NCI-H2081 treated with DMSO at 0.1 percent for 48 hours (cell line): ENCODE measurements around the gene UGGT1.

ENCODE experiments used
- DNase-seq: peaks from one replicate; lab custom pipeline; 2025; lab: John Stamatoyannopoulos, UW

Gene UGGT1

DNA sequence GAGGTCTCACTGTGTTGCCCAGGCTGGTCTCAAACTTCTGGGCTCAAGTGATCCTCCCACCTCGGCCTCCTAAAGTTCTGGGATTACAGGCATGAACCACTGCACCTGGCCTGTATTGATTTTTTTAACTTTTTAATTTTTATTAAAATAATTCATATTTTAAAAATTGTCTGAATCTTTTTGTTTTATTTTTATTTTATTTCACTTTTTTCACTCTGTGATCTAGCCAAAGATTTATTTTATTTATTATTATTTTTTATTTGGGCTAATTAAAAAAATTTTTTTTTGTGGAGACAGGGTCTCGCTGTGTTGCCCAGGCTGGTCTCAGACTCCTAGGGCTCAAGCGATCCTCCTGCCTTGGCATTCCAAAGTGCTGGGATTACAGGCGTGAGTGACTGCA lies 14.1 kb downstream of the UGGT1 start:
- no peak for DNase-seq

DNA sequence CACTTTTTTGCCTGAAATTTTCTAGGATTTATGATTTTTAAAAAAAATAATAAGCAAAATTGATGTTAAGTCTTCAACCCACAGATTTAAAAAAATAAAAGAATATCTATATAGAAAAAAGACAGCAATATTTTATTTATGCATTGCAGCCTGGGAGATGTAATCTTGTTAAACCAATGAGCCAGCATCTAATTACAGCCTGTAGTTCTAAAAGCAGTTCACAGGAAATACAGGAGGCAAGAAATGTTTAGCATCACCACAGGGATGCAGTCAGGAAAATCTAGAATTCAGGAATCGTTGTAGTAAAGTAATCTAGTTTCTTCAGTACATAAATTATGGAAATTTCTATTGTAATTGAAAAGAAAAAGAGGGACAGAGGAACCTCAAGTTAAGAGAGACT lies 17.2 kb downstream of the UGGT1 start:
- DNase-seq, result peak; percentile 12

DNA sequence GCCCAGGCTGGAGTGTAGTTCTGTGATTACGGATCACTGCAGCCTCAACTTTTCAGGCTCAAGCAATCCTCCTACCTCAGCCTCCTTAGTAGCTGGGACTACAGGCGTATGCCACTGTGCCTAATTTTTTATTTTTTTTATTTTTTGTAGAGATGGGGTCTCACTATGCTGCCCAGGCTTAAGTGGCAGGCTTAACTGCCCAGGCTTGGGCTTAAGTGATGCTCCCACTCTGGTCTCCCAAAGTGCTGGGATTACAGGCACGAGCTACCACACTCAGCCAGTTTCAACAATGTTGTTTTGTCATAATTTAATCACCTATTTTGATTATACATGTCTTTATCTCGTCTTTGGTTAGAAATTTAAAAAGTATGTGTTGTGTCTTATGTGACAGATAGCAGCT lies 18.2 kb downstream of the UGGT1 start:
- no peak for DNase-seq

DNA sequence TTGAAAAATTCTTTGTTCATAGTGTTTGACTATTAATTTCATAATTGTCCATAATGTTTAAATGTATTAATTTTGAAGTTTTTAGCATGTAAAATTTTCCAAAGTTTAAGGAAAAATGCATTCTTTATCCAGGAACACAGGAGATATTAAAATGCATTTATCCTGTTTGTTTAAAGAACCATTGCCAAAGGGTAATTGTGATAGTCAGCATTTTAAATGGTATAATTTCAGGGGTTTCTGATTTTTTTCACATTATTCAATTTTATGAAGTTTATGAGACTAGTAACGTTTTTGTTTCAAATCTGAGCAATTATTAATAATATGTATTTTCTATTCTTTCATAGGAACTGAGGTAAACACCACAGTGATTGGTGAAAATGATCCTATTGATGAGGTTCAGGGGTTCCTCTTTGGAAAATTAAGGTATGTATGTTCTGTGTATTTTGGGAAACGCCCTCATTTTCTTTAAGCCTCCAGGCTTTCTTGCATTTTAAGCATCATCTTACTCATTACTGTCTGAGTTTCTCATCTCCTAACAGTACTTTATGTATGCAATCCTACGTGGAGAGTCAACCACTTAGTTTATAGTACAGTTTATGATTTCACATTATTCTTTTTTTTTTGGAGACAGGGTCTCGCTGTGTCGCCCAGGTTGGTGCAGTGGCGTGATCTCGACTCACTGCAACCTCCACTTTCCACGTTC lies 25.1 kb downstream of the UGGT1 start:
- DNase-seq, result no peak

GRCh38 chr2:128134573-128134972 lies 43.6 kb downstream of the UGGT1 start:
- DNase-seq, result no peak

GRCh38 chr2:128137094-128137616 lies 46.2 kb downstream of the UGGT1 start:
- DNase-seq, result no peak

DNA sequence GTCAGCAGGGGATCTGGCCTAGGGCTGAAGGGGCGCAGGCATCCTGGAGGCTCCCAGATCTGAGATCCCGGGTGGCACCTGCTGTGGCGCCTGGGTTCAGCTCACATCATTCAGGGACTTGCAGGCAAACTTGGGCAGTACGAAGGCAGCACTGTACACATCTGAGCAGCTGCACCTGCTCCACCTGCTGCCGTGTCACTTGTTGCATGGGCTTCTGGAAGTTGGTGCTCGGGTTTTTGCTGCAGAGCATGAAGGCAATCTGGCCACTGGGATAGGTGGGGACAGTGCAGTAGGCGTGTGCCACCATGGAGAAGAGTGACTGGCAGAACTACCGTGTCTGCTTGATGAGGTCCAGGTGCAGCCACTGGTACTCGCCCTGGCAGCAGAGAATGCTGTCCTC lies 48.6 kb downstream of the UGGT1 start:
- DNase-seq, result no peak

- DNase-seq, result no peak
Observed at GRCh38 chr2:128145651-128146050, 54.7 kb downstream of the UGGT1 start.

GRCh38 chr2:128153786-128154185 lies 62.8 kb downstream of the UGGT1 start:
- DNase-seq, result no peak

GRCh38 chr2:128154225-128154624 lies 63.2 kb downstream of the UGGT1 start:
- no peak for DNase-seq

GRCh38 chr2:128155970-128156369 lies 65.0 kb downstream of the UGGT1 start:
- DNase-seq, result no peak

GRCh38 chr2:128156812-128157211 lies 65.8 kb downstream of the UGGT1 start:
- no peak for DNase-seq

DNA sequence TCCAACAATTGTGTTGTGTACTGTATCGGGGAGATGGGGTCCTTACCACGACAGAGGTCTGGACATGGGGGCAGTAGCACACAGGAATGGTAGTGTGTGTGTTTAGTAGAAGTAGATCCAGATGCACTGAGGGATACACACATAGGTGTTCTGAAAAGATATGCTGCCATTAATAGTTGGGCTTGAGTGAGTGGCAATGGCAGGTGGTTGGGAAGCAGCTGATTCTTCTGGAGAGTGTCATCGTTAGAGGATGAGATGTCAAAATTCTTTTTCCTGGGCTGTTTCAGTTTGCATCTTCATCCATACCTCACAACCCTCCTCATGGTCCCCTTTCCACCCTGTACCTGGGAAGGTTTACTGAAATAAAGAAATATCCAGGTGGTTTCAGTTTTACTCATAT lies 66.6 kb downstream of the UGGT1 start:
- DNase-seq, result no peak

GRCh38 chr2:128158176-128158575 lies 67.2 kb downstream of the UGGT1 start:
- no peak for DNase-seq

DNA sequence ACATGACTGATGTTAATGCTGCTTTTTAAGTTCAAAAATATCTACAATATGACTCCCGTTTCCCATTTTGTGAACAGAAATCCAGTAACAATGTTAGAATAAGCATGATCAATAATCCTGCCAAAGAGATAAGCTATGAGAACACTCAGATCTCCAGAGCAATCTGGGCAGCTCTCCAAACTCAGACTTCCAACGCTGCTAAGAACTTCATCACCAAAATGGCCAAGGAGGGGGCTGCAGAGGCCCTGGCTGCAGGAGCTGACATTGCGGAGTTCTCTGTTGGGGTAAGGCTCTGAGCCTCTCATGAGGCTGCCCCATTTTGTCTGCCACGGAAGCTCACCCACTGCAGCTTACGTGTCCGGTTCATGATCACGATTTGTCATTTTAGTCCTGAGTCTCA lies 68.4 kb downstream of the UGGT1 start:
- no peak for DNase-seq

DNA sequence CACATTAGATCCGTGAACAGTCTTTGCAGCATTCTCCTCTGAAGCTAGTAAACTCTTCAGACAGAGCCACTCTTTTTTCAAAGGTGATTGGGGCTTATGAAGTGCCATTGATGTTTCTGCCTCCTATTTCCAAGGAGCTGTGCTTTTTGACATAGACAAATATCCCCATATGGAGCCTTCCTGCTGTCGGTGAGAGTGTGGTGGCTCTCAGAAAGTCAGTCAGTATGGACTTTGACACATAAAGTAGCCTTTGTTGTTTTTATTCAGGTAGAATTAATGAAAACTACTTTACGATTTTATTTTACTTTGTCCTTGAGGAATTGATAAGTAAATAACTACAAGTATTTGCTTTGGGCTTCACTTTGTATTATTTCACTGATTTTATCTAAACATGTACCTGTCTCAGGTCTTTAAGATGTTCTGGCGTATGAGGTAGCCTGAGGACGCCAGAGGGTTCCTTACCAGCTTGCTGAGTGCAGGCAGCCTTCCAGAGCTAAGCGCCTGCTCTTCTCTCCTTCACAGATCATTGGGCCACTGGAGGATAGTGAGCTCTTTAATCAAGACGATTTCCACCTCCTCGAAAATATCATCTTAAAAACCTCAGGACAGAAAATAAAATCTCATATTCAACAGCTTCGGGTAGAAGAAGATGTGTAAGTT lies 69.7 kb downstream of the UGGT1 start:
- DNase-seq, result no peak

DNA sequence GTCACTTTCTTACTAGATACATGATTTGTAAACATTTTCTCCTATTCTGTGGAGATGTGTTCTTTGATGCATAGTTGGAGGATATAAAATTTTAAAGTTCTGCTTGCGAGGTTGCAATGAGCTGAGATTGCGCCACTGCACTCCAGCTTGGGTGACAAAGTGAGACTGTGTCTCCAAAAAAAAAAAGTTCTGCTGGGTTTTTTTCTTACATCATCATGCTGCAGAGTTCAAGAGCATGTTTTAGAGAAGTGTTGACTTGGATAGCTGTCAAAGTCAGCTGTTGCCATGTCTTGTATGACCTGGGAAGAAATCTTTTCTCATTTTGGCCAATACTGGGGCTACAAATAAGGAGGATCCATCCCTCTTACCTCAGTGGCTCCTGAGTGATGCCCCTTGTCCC lies 71.3 kb downstream of the UGGT1 start:
- DNase-seq, result no peak

- no peak for DNase-seq
Observed at GRCh38 chr2:128164311-128164710, 73.3 kb downstream of the UGGT1 start.

GRCh38 chr2:128166746-128167353 lies 75.8 kb downstream of the UGGT1 start:
- no peak for DNase-seq

DNA sequence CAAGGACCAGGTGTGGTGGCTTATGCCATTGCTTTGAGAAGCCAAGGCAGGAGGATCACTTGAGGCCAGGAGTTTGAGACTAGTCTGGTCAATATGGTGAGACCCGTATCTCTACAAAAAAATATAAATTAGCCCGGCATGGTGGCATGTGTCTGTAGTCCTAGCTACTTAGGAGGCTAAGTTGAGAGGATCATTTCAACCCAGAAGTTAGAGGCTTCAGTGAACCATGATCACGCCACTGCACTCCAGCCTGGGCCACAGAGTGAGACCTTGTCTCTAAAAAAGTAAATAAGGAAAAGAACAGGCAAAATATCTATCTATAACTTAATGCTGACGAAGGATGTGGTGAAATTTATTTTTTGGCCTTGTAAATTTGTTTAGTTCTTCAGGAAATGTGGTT lies 78.1 kb downstream of the UGGT1 start:
- DNase-seq, result no peak

GRCh38 chr2:128169497-128169896 lies 78.5 kb downstream of the UGGT1 start:
- DNase-seq, result no peak

DNA sequence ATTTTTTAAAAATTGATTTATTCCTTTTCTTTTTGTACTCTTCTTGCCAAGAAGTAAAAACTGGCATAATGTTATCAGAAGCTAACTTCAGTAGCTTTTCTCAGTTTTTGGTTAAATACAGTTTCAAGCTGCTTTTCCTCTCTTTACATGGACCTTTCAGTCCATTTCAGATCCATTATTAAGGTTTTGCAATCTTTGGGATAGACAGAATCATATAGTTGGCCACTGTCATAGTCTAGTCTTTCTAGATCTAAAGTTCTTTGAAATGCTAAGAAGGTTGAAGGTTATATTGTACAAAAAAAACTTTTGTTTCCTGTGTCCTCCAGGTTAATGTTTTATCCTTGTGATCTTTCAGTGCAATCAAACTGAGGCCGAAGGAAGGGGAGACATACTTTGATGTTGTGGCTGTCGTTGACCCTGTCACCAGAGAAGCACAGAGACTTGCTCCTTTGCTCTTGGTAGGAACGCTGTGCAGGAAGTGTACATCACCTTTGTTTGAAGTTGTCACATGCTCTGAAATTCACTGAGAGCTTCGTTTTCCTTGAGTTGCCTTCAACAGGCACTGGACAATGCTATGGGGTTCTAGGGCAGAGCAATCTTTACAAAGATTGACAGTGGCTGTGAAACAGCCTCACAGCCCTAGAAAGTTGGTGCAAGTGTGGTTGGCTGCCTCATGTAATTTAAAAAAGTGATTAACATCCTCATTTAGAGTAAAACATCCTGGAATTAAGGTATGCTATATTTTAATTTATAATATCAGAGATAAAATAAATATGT lies 79.1 kb downstream of the UGGT1 start:
- no peak for DNase-seq

- DNase-seq, result no peak
Observed at GRCh38 chr2:128170776-128171175, 79.8 kb downstream of the UGGT1 start.
